GM18517 (cell line): Measurements from ENCODE around the gene SUGCT.

Source experiments
- ATAC-seq: cut with Tn5 transposase; IDR thresholded peaks from one replicate; pipeline ENCODE4 v1.9.1; 2021; ENCODE audit warnings: mild to moderate bottlenecking, moderate library complexity; ENCODE audit not compliant: unreplicated experiment

SUGCT gene

GRCh38 chr7:40839881-40840280 lies 705.1 kb downstream of the SUGCT start:
- no peak for ATAC-seq

- ATAC-seq = no peak
Observed at GRCh38 chr7:40840990-40841389, 706.2 kb downstream of the SUGCT start.

- no peak for ATAC-seq
Observed at GRCh38 chr7:40842641-40843040, 707.8 kb downstream of the SUGCT start.

GRCh38 chr7:40843338-40843985 lies 708.7 kb downstream of the SUGCT start:
- no peak for ATAC-seq

- no peak for ATAC-seq
Observed at GRCh38 chr7:40845943-40846342, 711.1 kb downstream of the SUGCT start.

GRCh38 chr7:40847921-40848320 lies 713.1 kb downstream of the SUGCT start:
- ATAC-seq = no peak

- no peak for ATAC-seq
Observed at GRCh38 chr7:40848541-40849221, 713.9 kb downstream of the SUGCT start.

- ATAC-seq = no peak
Observed at GRCh38 chr7:40850017-40850416, 715.2 kb downstream of the SUGCT start.

- no peak for ATAC-seq
Observed at GRCh38 chr7:40851001-40851400, 716.2 kb downstream of the SUGCT start.

GRCh38 chr7:40859076-40859475 lies 724.3 kb downstream of the SUGCT start:
- no peak for ATAC-seq

GRCh38 chr7:40859965-40860543 lies 725.2 kb downstream of the SUGCT start:
- ATAC-seq = no peak

- no peak for ATAC-seq
Observed at GRCh38 chr7:40865441-40866233, 730.8 kb downstream of the SUGCT start.

GRCh38 chr7:40866601-40867000 lies 731.8 kb downstream of the SUGCT start:
- no peak for ATAC-seq

GRCh38 chr7:40870108-40870507 lies 735.3 kb downstream of the SUGCT start:
- no peak for ATAC-seq

GRCh38 chr7:40873248-40873647 lies 738.4 kb downstream of the SUGCT start:
- ATAC-seq = no peak

GRCh38 chr7:40874756-40875155 lies 740.0 kb downstream of the SUGCT start:
- no peak for ATAC-seq

- ATAC-seq = no peak
Observed at GRCh38 chr7:40876601-40877000, 741.8 kb downstream of the SUGCT start.

GRCh38 chr7:40879941-40880543 lies 745.2 kb downstream of the SUGCT start:
- ATAC-seq = no peak

GRCh38 chr7:40880581-40880980 lies 745.8 kb downstream of the SUGCT start:
- no peak for ATAC-seq

- ATAC-seq = no peak
Observed at GRCh38 chr7:40881405-40881926, 746.7 kb downstream of the SUGCT start.
